Natural killer cell (primary cell): Measurements from ENCODE around the gene SEMA6A. TPM values are rescaled to one million over a fixed set of nuclear protein-coding genes. Genes with fewer than 3 reads are reported as not detected.

ENCODE experiments used
- ATAC-seq, 3 donors: fragments of 150-1000 bp in 2 of 3; fragments of 200-7000 bp in 1 of 3; cut with Tn5 transposase; 1 replicate in 1 of 3; 2 replicates in 2 of 3; pipeline ENCODE4 v1.10.0; 2021; ENCODE audit warnings: mild to moderate bottlenecking in 2 of 3, moderate library complexity in 2 of 3
- DNase-seq, 2 donors: peaks; one replicate each; pipeline versions ENCODE4 v3.0.0 to v3.0.0-alpha.2; 2013 to 2021; ENCODE audit warnings: mixed read lengths in 1 of 2
- H3K27ac ChIP-seq: one replicate; pipeline ENCODE4 v1.5.1; 2013; ENCODE audit warnings: mild to moderate bottlenecking, low read length
- H3K27me3 ChIP-seq: one replicate; pipeline ENCODE4 v1.6.1; 2013; ENCODE audit warnings: low read length; ENCODE audit not compliant: control insufficient read depth, insufficient read depth
- H3K36me3 ChIP-seq: one replicate; pipeline ENCODE4 v1.6.1; 2013; ENCODE audit warnings: low read length; ENCODE audit not compliant: control insufficient read depth, insufficient read depth
- H3K4me1 ChIP-seq: one replicate; pipeline ENCODE4 v1.6.1; 2013; ENCODE audit warnings: low read length; ENCODE audit not compliant: control insufficient read depth, insufficient read depth
- H3K4me3 ChIP-seq: one replicate; pipeline ENCODE4 v1.5.1; 2013; ENCODE audit warnings: low read length
- H3K9me3 ChIP-seq: one replicate; pipeline ENCODE4 v1.6.1; 2013; ENCODE audit warnings: low read length; ENCODE audit not compliant: control insufficient read depth, insufficient read depth
- H3K27ac Mint-ChIP-seq, 2 donors: one replicate each; pipeline ENCODE4 v1.8.0; 2022; ENCODE audit warnings: mild to moderate bottlenecking in 2 of 2, mixed read lengths in 2 of 2, moderate library complexity in 1 of 2
- H3K27me3 Mint-ChIP-seq, 2 donors: one replicate each; pipeline ENCODE4 v1.8.0; 2022; ENCODE audit warnings: low read depth in 2 of 2, mixed read lengths in 2 of 2
- H3K36me3 Mint-ChIP-seq: one replicate; pipeline ENCODE4 v1.8.0; 2022; ENCODE audit warnings: mixed read lengths
- H3K4me1 Mint-ChIP-seq, 2 donors: one replicate each; pipeline ENCODE4 v1.8.0; 2022; ENCODE audit warnings: mixed read lengths in 2 of 2
- H3K4me3 Mint-ChIP-seq: one replicate; pipeline ENCODE4 v1.8.0; 2022; ENCODE audit warnings: mild to moderate bottlenecking, moderate library complexity, mixed read lengths
- H3K9me3 Mint-ChIP-seq, 2 donors: one replicate each; pipeline ENCODE4 v1.8.0; 2022; ENCODE audit warnings: mixed read lengths in 2 of 2
- CTCF ChIP-seq: fragments of 200-600 bp; IDR thresholded peaks from one replicate; pipeline ENCODE4 v1.8.0; 2022; ENCODE audit warnings: antibody characterized with exemption
- WGBS: methylation state at CpG from one replicate; pipeline ENCODE4 v1.1.7; 2013; ENCODE audit warnings: missing lambda C conversion rate; ENCODE audit not compliant: insufficient coverage; 5-methylcytosine and 5-hydroxymethylcytosine counted together
- intact Hi-C: fragments of 100-400 bp; cut with micrococcal nuclease; formaldehyde crosslinking; loops from one replicate; pipeline ENCODE4 v1.14.2; 2022
- total RNA-seq, 4 donors: library from RNA; stranded (reverse); fragments of 120-200 nt in 1 of 4; gene quantifications; one replicate each; pipeline versions ENCODE4 v1.2.3 to v1.2.4, GENCODE V29; 2013 to 2022

SEMA6A gene
- total RNA-seq, 3 donors from 2014 or later (not counting 1 experiment from before 2014, with no cell fraction given): not detected

GRCh38 chr5:116564756-116565490, 9.7 kb downstream of the SEMA6A start:
- Mint-ChIP-seq H3K27ac (no peak overlapping the region), H3K36me3 (no peaks in the 10 kb centered on the region), H3K4me3 (no peak overlapping the region), H3K4me1 (no peaks in the 10 kb centered on the region), H3K27me3 (peaks cover 14 to 24% of the 10 kb centered on the region in 2 donors), H3K9me3 (peaks cover 0 to 4% of the 10 kb centered on the region in 2 donors)
- H3K27ac ChIP-seq: no peak overlapping the region
- no peak overlapping the region for H3K4me3 ChIP-seq
- TF ChIP-seq CTCF: no peak
- intact Hi-C loops: no loop called here
- no peak for ATAC-seq
- 91% methylated on average over 6 of the region's 7 CpGs for WGBS
- no peak for DNase-seq
- no peaks in the 10 kb centered on the region for H3K4me1 ChIP-seq
- H3K9me3 ChIP-seq: no peaks in the 10 kb centered on the region
- H3K27me3 ChIP-seq: no peaks in the 10 kb centered on the region
- no peaks in the 10 kb centered on the region for H3K36me3 ChIP-seq

GRCh38 chr5:116564312-116564711, 10.3 kb downstream of the SEMA6A start:
- DNase-seq (no peak), ATAC-seq (no peak)
- Histone ChIP-seq H3K4me3 (no peak overlapping the region), H3K4me1 (no peaks in the 10 kb centered on the region), H3K9me3 (no peaks in the 10 kb centered on the region), H3K36me3 (no peaks in the 10 kb centered on the region), H3K27me3 (no peaks in the 10 kb centered on the region), H3K27ac (no peak overlapping the region)
- H3K27me3 Mint-ChIP-seq: peaks cover 10 to 18% of the 10 kb centered on the region in 2 donors
- no peak overlapping the region for H3K27ac Mint-ChIP-seq
- H3K4me3 Mint-ChIP-seq: no peak overlapping the region
- H3K9me3 Mint-ChIP-seq: peaks cover 0 to 4% of the 10 kb centered on the region in 2 donors
- intact Hi-C loops: no loop called here
- H3K4me1 Mint-ChIP-seq: no peaks in the 10 kb centered on the region
- 80% methylated on average over 3 of the region's 3 CpGs for whole genome bisulfite sequencing
- H3K36me3 Mint-ChIP-seq: no peaks in the 10 kb centered on the region
- no peak for TF ChIP-seq CTCF

- Histone ChIP-seq H3K9me3 (no peaks in the 10 kb centered on the region), H3K27ac (no peak overlapping the region), H3K36me3 (no peaks in the 10 kb centered on the region), H3K4me1 (no peaks in the 10 kb centered on the region), H3K27me3 (no peaks in the 10 kb centered on the region), H3K4me3 (no peak overlapping the region)
- 88% methylated on average over 5 of the region's 6 CpGs for WGBS
- no peaks in the 10 kb centered on the region for H3K36me3 Mint-ChIP-seq
- intact Hi-C loops: no loop called here
- H3K9me3 Mint-ChIP-seq: peaks cover 0 to 4% of the 10 kb centered on the region in 2 donors
- peaks cover 5 to 13% of the 10 kb centered on the region in 2 donors for H3K27me3 Mint-ChIP-seq
- no peak overlapping the region for H3K4me3 Mint-ChIP-seq
- ATAC-seq: no peak
- TF ChIP-seq CTCF: no peak
- H3K4me1 Mint-ChIP-seq: no peaks in the 10 kb centered on the region
- no peak overlapping the region for H3K27ac Mint-ChIP-seq
- no peak for DNase-seq
Measured at GRCh38 chr5:116563736-116564308, 10.8 kb downstream of the SEMA6A start.
